Measurements from ENCODE around the gene ARHGAP33.
"Not testable (repeated sequence)": the region's sequence is repeated elsewhere in the genome, so short reads cannot be mapped to it uniquely, and the experiment has no call there.

The ARHGAP33 gene

GRCh38 chr19:35759697-35760096, 15.7 kb upstream of the ARHGAP33 start:
- H3K27ac Mint-ChIP-seq, result no peak overlapping the region
- peaks cover 3% of the 10 kb centered on the region for H3K36me3 Mint-ChIP-seq
- peaks cover 31% of the 10 kb centered on the region for H3K4me1 Mint-ChIP-seq
- peak overlapping the region; percentile 99 for H3K4me3 Mint-ChIP-seq
- peaks cover 7% of the 10 kb centered on the region for H3K27me3 Mint-ChIP-seq
- no peaks in the 10 kb centered on the region for H3K9me3 Mint-ChIP-seq

GRCh38 chr19:35760711-35761349, 14.5 kb upstream of the ARHGAP33 start:
- Mint-ChIP-seq H3K9me3 (no peaks in the 10 kb centered on the region), H3K4me1 (peaks cover 26% of the 10 kb centered on the region), H3K36me3 (no peaks in the 10 kb centered on the region), H3K27me3 (peaks cover 3% of the 10 kb centered on the region), H3K27ac (no peak overlapping the region), H3K4me3 (peak overlapping the region; percentile 36)

- no peaks in the 10 kb centered on the region for H3K9me3 Mint-ChIP-seq
- H3K27ac Mint-ChIP-seq, result no peak overlapping the region
- peaks cover 3% of the 10 kb centered on the region for H3K36me3 Mint-ChIP-seq
- no peaks in the 10 kb centered on the region for H3K27me3 Mint-ChIP-seq
- no peak overlapping the region for H3K4me3 Mint-ChIP-seq
- peaks cover under 1% of the 10 kb centered on the region for H3K4me1 Mint-ChIP-seq
These were observed 10.7 kb upstream of the ARHGAP33 start for GRCh38 chr19:35764432-35765315.

- Mint-ChIP-seq H3K27ac (no peak overlapping the region), H3K27me3 (no peaks in the 10 kb centered on the region), H3K4me3 (no peak overlapping the region), H3K9me3 (no peaks in the 10 kb centered on the region), H3K4me1 (no peaks in the 10 kb centered on the region), H3K36me3 (peaks cover 3% of the 10 kb centered on the region)
These were observed 8.7 kb upstream of the ARHGAP33 start for GRCh38 chr19:35766571-35767104.

GRCh38 chr19:35767288-35768081, 7.9 kb upstream of the ARHGAP33 start:
- Mint-ChIP-seq H3K4me1 (no peaks in the 10 kb centered on the region), H3K4me3 (no peak overlapping the region), H3K27me3 (no peaks in the 10 kb centered on the region), H3K9me3 (no peaks in the 10 kb centered on the region), H3K36me3 (peaks cover 3% of the 10 kb centered on the region), H3K27ac (no peak overlapping the region)

GRCh38 chr19:35768082-35768421, 7.3 kb upstream of the ARHGAP33 start:
- H3K27ac Mint-ChIP-seq, result no peak overlapping the region
- H3K4me1 Mint-ChIP-seq, result no peaks in the 10 kb centered on the region
- H3K9me3 Mint-ChIP-seq, result no peaks in the 10 kb centered on the region
- H3K4me3 Mint-ChIP-seq, result no peak overlapping the region
- H3K36me3 Mint-ChIP-seq, result peaks cover 3% of the 10 kb centered on the region
- no peaks in the 10 kb centered on the region for H3K27me3 Mint-ChIP-seq

- not testable (repeated sequence) for H3K9me3 Mint-ChIP-seq, H3K36me3 Mint-ChIP-seq, H3K27me3 Mint-ChIP-seq, H3K4me3 Mint-ChIP-seq, H3K27ac Mint-ChIP-seq
- peaks cover 13% of the 10 kb centered on the region for H3K4me1 Mint-ChIP-seq
These were observed 3.0 kb upstream of the ARHGAP33 start for GRCh38 chr19:35772362-35772761.

- no peak overlapping the region for H3K4me3 Mint-ChIP-seq
- H3K4me1 Mint-ChIP-seq, result peaks cover 13% of the 10 kb centered on the region
- peaks cover 3% of the 10 kb centered on the region for H3K36me3 Mint-ChIP-seq
- no peaks in the 10 kb centered on the region for H3K9me3 Mint-ChIP-seq
- no peaks in the 10 kb centered on the region for H3K27me3 Mint-ChIP-seq
- H3K27ac Mint-ChIP-seq, result no peak overlapping the region
These were observed 2.2 kb upstream of the ARHGAP33 start for GRCh38 chr19:35773020-35773806.

GRCh38 chr19:35774274-35775045, 904 bp upstream of the ARHGAP33 start:
- H3K4me1 Mint-ChIP-seq, result peaks cover 13% of the 10 kb centered on the region
- H3K4me3 Mint-ChIP-seq, result peak overlapping the region; percentile 85
- H3K36me3 Mint-ChIP-seq, result no peaks in the 10 kb centered on the region
- H3K27me3 Mint-ChIP-seq, result no peaks in the 10 kb centered on the region
- H3K27ac Mint-ChIP-seq, result no peak overlapping the region
- H3K9me3 Mint-ChIP-seq, result no peaks in the 10 kb centered on the region

- no peaks in the 10 kb centered on the region for H3K36me3 Mint-ChIP-seq
- peaks cover 13% of the 10 kb centered on the region for H3K4me1 Mint-ChIP-seq
- no peaks in the 10 kb centered on the region for H3K27me3 Mint-ChIP-seq
- no peaks in the 10 kb centered on the region for H3K9me3 Mint-ChIP-seq
- peak overlapping the region; percentile 85 for H3K4me3 Mint-ChIP-seq
- H3K27ac Mint-ChIP-seq, result peak overlapping the region; percentile 35
These were observed 392 bp upstream of the ARHGAP33 start for GRCh38 chr19:35775046-35775297.

- Mint-ChIP-seq H3K4me3 (peak overlapping the region; percentile 80), H3K27ac (no peak overlapping the region), H3K36me3 (no peaks in the 10 kb centered on the region), H3K27me3 (no peaks in the 10 kb centered on the region), H3K4me1 (peaks cover 13% of the 10 kb centered on the region), H3K9me3 (no peaks in the 10 kb centered on the region)
These were observed 881 bp downstream of the ARHGAP33 start for GRCh38 chr19:35776102-35776788.

GRCh38 chr19:35777086-35777841, 1.9 kb downstream of the ARHGAP33 start:
- H3K9me3 Mint-ChIP-seq, result no peaks in the 10 kb centered on the region
- H3K4me3 Mint-ChIP-seq, result peak overlapping the region; percentile 59
- no peak overlapping the region for H3K27ac Mint-ChIP-seq
- H3K36me3 Mint-ChIP-seq, result no peaks in the 10 kb centered on the region
- H3K27me3 Mint-ChIP-seq, result no peaks in the 10 kb centered on the region
- peaks cover 13% of the 10 kb centered on the region for H3K4me1 Mint-ChIP-seq

- peaks cover 13% of the 10 kb centered on the region for H3K4me1 Mint-ChIP-seq
- H3K36me3 Mint-ChIP-seq, result peaks cover 2% of the 10 kb centered on the region
- H3K4me3 Mint-ChIP-seq, result no peak overlapping the region
- H3K27ac Mint-ChIP-seq, result no peak overlapping the region
- no peaks in the 10 kb centered on the region for H3K9me3 Mint-ChIP-seq
- H3K27me3 Mint-ChIP-seq, result no peaks in the 10 kb centered on the region
These were observed 2.6 kb downstream of the ARHGAP33 start for GRCh38 chr19:35777961-35778360.

GRCh38 chr19:35779033-35779432, 3.7 kb downstream of the ARHGAP33 start:
- H3K36me3 Mint-ChIP-seq, result peaks cover 2% of the 10 kb centered on the region

More at GRCh38 chr19:35779033-35779432, 3.7 kb downstream of the ARHGAP33 start:
- Mint-ChIP-seq H3K9me3 (no peaks in the 10 kb centered on the region), H3K27me3 (no peaks in the 10 kb centered on the region), H3K4me3 (no peak overlapping the region), H3K27ac (no peak overlapping the region), H3K4me1 (peaks cover 13% of the 10 kb centered on the region)
